Ectodermal cell (in vitro differentiated cells): ENCODE data around the gene HTRA1.

Experiments used
- H3K27ac ChIP-seq: 2 replicates; pipeline ENCODE4 v1.7.0; 2013; ENCODE audit warnings: mild to moderate bottlenecking, low read depth, low read length; ENCODE audit not compliant: insufficient read depth, poor library complexity, severe bottlenecking
- H3K27me3 ChIP-seq: 2 replicates; pipeline ENCODE4 v1.7.0; 2013; ENCODE audit warnings: mild to moderate bottlenecking, low read length; ENCODE audit not compliant: insufficient read depth, control insufficient read depth, poor library complexity, severe bottlenecking
- H3K36me3 ChIP-seq: one replicate; pipeline ENCODE4 v1.7.0; 2013; ENCODE audit warnings: low read length; ENCODE audit not compliant: control insufficient read depth, insufficient read depth
- H3K4me1 ChIP-seq: one replicate; pipeline ENCODE4 v1.7.0; 2013; ENCODE audit warnings: low read length; ENCODE audit not compliant: control insufficient read depth, insufficient read depth
- H3K4me3 ChIP-seq: 2 replicates; pipeline ENCODE4 v1.7.0; 2013; ENCODE audit warnings: low read depth, low read length, control low read depth; ENCODE audit not compliant: insufficient read depth
- H3K9me3 ChIP-seq: 2 replicates; pipeline ENCODE4 v1.7.0; 2013; ENCODE audit warnings: mild to moderate bottlenecking, low read length, moderate library complexity; ENCODE audit not compliant: control insufficient read depth
- WGBS, 2 experiments: methylation state at CpG; one replicate each; pipeline ENCODE4 v1.1.7; 2013; ENCODE audit warnings: missing lambda C conversion rate in 2 of 2; 5-methylcytosine and 5-hydroxymethylcytosine counted together

The HTRA1 gene

DNA sequence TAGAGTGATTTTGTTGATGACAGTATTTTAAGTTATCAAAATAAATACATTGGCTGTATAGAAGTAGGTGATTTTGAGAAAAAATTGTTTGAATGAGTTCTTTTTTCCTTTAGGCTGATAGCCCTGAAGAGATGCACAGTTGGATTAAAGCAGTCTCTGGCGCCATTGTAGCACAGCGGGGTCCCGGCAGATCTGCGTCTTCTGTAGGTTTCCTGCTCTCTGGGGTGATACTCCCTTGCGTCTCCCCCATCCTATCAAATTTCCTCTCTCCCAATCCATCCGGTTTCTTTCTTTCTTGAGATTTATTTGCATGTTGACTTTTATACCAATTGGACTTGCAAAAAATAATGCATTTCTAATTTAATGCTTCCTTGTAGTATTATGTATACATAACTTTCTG, 34.5 kb upstream of the HTRA1 start:
- no peak overlapping the region for H3K27ac ChIP-seq
- WGBS, 2 experiments, result 85 to 92% methylated on average over 5 to 6 of the region's 6 CpGs

DNA sequence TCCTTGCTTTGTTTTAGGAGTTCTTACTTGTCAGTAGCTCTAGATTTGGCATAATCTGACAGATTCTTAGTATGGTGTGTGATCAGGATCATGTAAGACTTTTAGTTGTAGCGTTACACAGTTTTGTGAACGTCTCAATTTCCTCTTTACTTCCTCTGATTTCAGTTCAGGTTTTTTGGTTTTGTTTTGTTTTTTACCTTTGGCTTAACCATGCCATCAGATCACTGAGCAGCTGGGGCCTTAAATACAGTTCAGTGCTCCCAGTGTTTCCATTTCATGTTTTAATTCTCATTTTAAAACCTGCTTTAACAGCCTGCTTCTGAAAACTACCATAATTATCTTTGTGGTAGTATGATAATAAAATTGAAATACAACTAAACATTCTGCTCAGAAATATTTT, 34.1 kb upstream of the HTRA1 start:
- 84 to 92% methylated on average over 2 of the region's 2 CpGs for WGBS, 2 experiments
- Histone ChIP-seq H3K4me3 (no peak overlapping the region), H3K27me3 (no peaks in the 10 kb centered on the region), H3K4me1 (no peaks in the 10 kb centered on the region), H3K36me3 (no peaks in the 10 kb centered on the region), H3K9me3 (no peaks in the 10 kb centered on the region), H3K27ac (no peak overlapping the region)

More for the DNA sequence above, 34.5 kb upstream of the HTRA1 start:
- H3K9me3 ChIP-seq, result no peaks in the 10 kb centered on the region
- no peak overlapping the region for H3K4me3 ChIP-seq
- H3K36me3 ChIP-seq, result no peaks in the 10 kb centered on the region
- H3K4me1 ChIP-seq, result no peaks in the 10 kb centered on the region
- no peaks in the 10 kb centered on the region for H3K27me3 ChIP-seq

- Histone ChIP-seq H3K27me3 (no peaks in the 10 kb centered on the region), H3K4me1 (no peaks in the 10 kb centered on the region), H3K36me3 (no peaks in the 10 kb centered on the region), H3K27ac (no peak overlapping the region), H3K9me3 (no peaks in the 10 kb centered on the region), H3K4me3 (no peak overlapping the region)
- 46 to 82% methylated on average over 1 to 2 of the region's 3 CpGs for WGBS, 2 experiments
These were observed 26.0 kb upstream of the HTRA1 start for GRCh38 chr10:122435212-122435827.

DNA sequence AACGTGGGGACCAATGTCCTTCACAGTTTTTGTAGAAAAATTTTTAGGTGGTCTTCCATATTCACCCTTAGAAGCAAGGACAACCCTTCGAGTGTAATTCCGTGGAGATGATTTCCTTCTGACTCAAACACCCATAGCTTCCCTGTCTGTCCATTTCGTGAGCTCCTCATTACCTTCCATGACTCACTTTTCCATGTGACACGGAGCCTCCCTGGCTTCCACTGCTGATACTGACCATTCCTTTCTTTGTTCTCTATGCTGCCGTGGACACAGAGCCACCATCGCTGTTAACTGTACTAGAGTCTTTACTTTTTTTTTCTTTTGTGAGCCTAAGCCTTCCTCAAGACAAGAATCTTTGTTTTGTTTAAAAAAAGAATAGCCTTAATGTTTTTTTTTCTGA, 19.4 kb upstream of the HTRA1 start:
- 75 to 83% methylated on average over 7 of the region's 7 CpGs for WGBS, 2 experiments
- Histone ChIP-seq H3K9me3 (no peaks in the 10 kb centered on the region), H3K36me3 (no peaks in the 10 kb centered on the region), H3K4me3 (no peak overlapping the region), H3K4me1 (no peaks in the 10 kb centered on the region), H3K27me3 (no peaks in the 10 kb centered on the region), H3K27ac (no peak overlapping the region)

DNA sequence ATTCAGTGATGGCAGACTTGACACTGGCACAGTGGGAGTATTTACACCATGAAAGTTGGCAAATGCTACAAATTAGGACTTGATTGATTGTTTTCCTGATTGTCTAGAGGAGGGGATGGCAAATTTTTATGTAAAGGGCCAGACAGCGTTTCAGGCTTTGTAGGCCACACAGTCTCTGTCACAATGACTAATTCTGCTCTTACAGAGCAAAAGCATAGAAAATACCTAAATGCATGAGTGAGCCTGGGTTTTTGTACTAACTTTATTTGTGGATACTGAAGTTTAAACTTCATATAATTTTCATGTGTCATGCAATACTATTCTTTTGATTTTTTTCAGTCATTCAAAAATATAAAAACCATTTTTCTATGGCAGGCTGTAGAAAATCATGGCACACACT, 15.9 kb upstream of the HTRA1 start:
- Histone ChIP-seq H3K27me3 (no peaks in the 10 kb centered on the region), H3K27ac (no peak overlapping the region), H3K9me3 (no peaks in the 10 kb centered on the region), H3K4me1 (no peaks in the 10 kb centered on the region), H3K4me3 (no peak overlapping the region), H3K36me3 (no peaks in the 10 kb centered on the region)
- 100% methylated on average over 1 of the region's 1 CpG for WGBS, 2 experiments

- H3K4me3 ChIP-seq, result no peak overlapping the region
- H3K36me3 ChIP-seq, result no peaks in the 10 kb centered on the region
- no peak overlapping the region for H3K27ac ChIP-seq
- no peaks in the 10 kb centered on the region for H3K9me3 ChIP-seq
- H3K4me1 ChIP-seq, result no peaks in the 10 kb centered on the region
- H3K27me3 ChIP-seq, result no peaks in the 10 kb centered on the region
These were observed 15.4 kb upstream of the HTRA1 start for GRCh38 chr10:122445904-122446303.

- WGBS, 2 experiments, result 8 to 58% methylated on average over 1 to 2 of the region's 2 CpGs
- no peak overlapping the region for H3K27ac ChIP-seq
These were observed 14.5 kb upstream of the HTRA1 start for GRCh38 chr10:122446668-122447423.

GRCh38 chr10:122448600-122448999, 12.8 kb upstream of the HTRA1 start:
- Histone ChIP-seq H3K4me1 (no peaks in the 10 kb centered on the region), H3K9me3 (no peaks in the 10 kb centered on the region), H3K36me3 (no peaks in the 10 kb centered on the region), H3K27me3 (no peaks in the 10 kb centered on the region), H3K27ac (no peak overlapping the region), H3K4me3 (no peak overlapping the region)
- 92 to 94% methylated on average over 3 of the region's 3 CpGs for WGBS, 2 experiments

More at GRCh38 chr10:122446668-122447423, 14.5 kb upstream of the HTRA1 start:
- Histone ChIP-seq H3K9me3 (no peaks in the 10 kb centered on the region), H3K36me3 (no peaks in the 10 kb centered on the region), H3K27me3 (no peaks in the 10 kb centered on the region), H3K4me1 (no peaks in the 10 kb centered on the region), H3K4me3 (no peak overlapping the region)

- Histone ChIP-seq H3K4me1 (no peaks in the 10 kb centered on the region), H3K27me3 (no peaks in the 10 kb centered on the region), H3K27ac (no peak overlapping the region), H3K9me3 (no peaks in the 10 kb centered on the region), H3K4me3 (no peak overlapping the region), H3K36me3 (no peaks in the 10 kb centered on the region)
- 98 to 99% methylated on average over 4 of the region's 4 CpGs for WGBS, 2 experiments
These were observed 12.2 kb upstream of the HTRA1 start for GRCh38 chr10:122449153-122449552.

DNA sequence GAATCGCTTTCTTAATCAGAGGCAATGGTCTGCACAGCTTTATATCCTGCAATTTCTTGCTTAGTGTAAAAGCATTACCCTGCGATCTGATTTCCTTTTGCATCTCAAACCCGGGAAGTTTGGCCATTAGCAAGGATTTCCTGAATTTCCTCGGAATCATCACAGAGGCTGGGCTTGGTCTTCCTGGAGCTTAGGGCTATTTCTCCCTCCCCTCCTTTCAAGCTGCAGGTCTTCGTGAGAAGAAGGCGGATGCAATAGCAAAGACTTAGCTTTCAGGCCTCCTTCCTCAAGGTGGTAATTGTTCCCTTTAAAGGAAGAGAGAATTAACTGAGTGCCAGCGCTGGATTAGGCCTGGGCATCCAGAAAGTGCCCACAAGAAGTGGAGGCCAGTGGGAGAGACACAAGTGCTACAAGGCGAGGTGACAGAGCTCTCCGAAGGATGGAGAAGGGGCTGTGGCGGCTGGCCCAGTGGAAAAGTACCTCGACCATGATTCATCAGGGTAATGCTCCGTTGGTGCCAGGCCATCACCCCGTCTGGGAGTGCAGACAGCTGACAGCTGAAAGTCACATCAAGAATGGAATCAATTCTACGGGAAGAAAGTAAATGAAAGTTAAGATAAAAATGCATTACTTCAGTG, 10.9 kb upstream of the HTRA1 start:
- no peaks in the 10 kb centered on the region for H3K36me3 ChIP-seq
- whole genome bisulfite sequencing, 2 experiments, result 89 to 91% methylated on average over 14 of the region's 14 CpGs
- no peaks in the 10 kb centered on the region for H3K9me3 ChIP-seq
- H3K27me3 ChIP-seq, result no peaks in the 10 kb centered on the region
- no peak overlapping the region for H3K27ac ChIP-seq
- no peak overlapping the region for H3K4me3 ChIP-seq
- no peaks in the 10 kb centered on the region for H3K4me1 ChIP-seq
